Testis (tissue), 3 donors: ENCODE data around the gene STRAP. TPM values are rescaled to one million over a fixed set of nuclear protein-coding genes. Genes with fewer than 3 reads are reported as not detected.

Experiments used
- DNase-seq: peaks from one replicate; pipeline ENCODE4 v3.0.0-alpha.2; 2019
- H3K27ac ChIP-seq, 2 donors: fragments of 200-600 bp; sonication (generic); one replicate each; pipeline ENCODE4 v1.5.1; 2019
- H3K27me3 ChIP-seq: fragments of 200-600 bp; sonication (generic); one replicate; pipeline ENCODE4 v1.5.1; 2019
- H3K36me3 ChIP-seq: fragments of 200-600 bp; sonication (generic); one replicate; pipeline ENCODE4 v1.5.1; 2017; ENCODE audit warnings: low read depth; ENCODE audit errors: missing control alignments
- H3K4me1 ChIP-seq: fragments of 200-600 bp; sonication (generic); one replicate; pipeline ENCODE4 v1.5.1; 2019
- H3K4me3 ChIP-seq, 2 donors: fragments of 200-600 bp; sonication (generic); one replicate each; pipeline ENCODE4 v1.5.1; 2017 to 2019
- H3K9me3 ChIP-seq: fragments of 200-600 bp; sonication (generic); one replicate; pipeline ENCODE4 v1.5.1; 2017
- POLR2A ChIP-seq: fragments of 450-650 bp; IDR thresholded peaks from one replicate; pipeline ENCODE4 v1.6.1; 2017; ENCODE audit warnings: antibody characterized with exemption, mild to moderate bottlenecking, moderate library complexity
- WGBS, 2 donors: methylation state at CpG; one replicate each; pipeline ENCODE4 v1.1.5; 2018; 5-methylcytosine and 5-hydroxymethylcytosine counted together
- intact Hi-C: fragments of 100-400 bp; cut with DNase I; formaldehyde crosslinking; loops from one replicate; pipeline ENCODE4 v1.15.1; 2023; ENCODE audit warnings: low total_unique reads
- polyA plus RNA-seq: library from polyadenylated mRNA; stranded (reverse); fragments of 350-450 nt; fragmentation: Illumina TruSeq; extraction: RNeasy Lipid Tissue Mini Kit (QIAGEN cat#74804); gene quantifications from one replicate; pipeline ENCODE4 v1.2.3, GENCODE V29; 2014; ENCODE audit warnings: low read depth, low replicate concordance; ENCODE audit not compliant: insufficient read depth
- total RNA-seq, 2 donors: library from RNA; depleted of rRNA; stranded (reverse); fragments of >200 nt; gene quantifications; one replicate each; pipeline ENCODE4 v1.2.3, GENCODE V29; 2016
- TF ChIP-seq, protein P1 (sequence below), 3 experiments: fragments of 450-650 bp in 2 of 3; fragments of 200-600 bp in 1 of 3; sonication (generic) in 1 of 3; IDR thresholded peaks; one replicate each; pipeline ENCODE4 v1.5.1; 2016 to 2019; ENCODE audit warnings: antibody characterized with exemption in 3 of 3, mild to moderate bottlenecking in 2 of 3, moderate library complexity in 1 of 3

The STRAP gene
- total and polyA plus RNA-seq, 3 donors from 2014 or later, result 57.0 to 123 (median 76.6) TPM

GRCh38 chr12:15875863-15876262, 6.3 kb upstream of the STRAP start:
- 88% methylated on average over 1 of the region's 1 CpG; no CpG with 5 or more reads in 1 of the 2 donors for WGBS, 2 donors
- Histone ChIP-seq H3K36me3 (no peaks in the 10 kb centered on the region), H3K27ac (no peak overlapping the region), H3K4me1 (no peaks in the 10 kb centered on the region), H3K4me3 (no peak overlapping the region), H3K9me3 (no peaks in the 10 kb centered on the region), H3K27me3 (no peaks in the 10 kb centered on the region)
- TF ChIP-seq, protein P1, sequence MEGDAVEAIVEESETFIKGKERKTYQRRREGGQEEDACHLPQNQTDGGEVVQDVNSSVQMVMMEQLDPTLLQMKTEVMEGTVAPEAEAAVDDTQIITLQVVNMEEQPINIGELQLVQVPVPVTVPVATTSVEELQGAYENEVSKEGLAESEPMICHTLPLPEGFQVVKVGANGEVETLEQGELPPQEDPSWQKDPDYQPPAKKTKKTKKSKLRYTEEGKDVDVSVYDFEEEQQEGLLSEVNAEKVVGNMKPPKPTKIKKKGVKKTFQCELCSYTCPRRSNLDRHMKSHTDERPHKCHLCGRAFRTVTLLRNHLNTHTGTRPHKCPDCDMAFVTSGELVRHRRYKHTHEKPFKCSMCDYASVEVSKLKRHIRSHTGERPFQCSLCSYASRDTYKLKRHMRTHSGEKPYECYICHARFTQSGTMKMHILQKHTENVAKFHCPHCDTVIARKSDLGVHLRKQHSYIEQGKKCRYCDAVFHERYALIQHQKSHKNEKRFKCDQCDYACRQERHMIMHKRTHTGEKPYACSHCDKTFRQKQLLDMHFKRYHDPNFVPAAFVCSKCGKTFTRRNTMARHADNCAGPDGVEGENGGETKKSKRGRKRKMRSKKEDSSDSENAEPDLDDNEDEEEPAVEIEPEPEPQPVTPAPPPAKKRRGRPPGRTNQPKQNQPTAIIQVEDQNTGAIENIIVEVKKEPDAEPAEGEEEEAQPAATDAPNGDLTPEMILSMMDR (IDR thresholded peaks at IDR 0.05), result no peak
- no peak for TF ChIP-seq POLR2A
- no peak for DNase-seq
- intact Hi-C loops, result no loop called here

DNA sequence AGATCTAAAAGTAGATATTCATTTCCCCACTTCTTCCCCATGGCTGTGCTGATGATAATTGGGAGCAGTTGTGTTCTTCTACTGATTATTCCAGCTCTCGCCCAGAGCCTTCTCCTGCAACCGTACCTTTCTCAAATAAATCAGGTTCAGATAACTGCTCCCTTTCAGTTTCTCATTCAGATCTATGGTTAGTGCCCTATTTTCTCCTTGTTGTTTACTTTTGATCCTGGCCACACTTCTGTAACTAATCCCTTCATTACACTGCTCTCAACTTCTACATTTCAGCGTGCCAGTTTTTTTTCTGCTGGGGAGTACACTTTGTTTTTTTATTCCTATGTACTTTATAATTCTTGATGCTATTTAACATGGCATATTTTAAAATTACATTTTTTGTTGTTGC, 2.8 kb upstream of the STRAP start:
- intact Hi-C loops, result no loop called here
- no peak for DNase-seq
- Histone ChIP-seq H3K27me3 (no peaks in the 10 kb centered on the region), H3K9me3 (no peaks in the 10 kb centered on the region), H3K4me3 (no peak overlapping the region), H3K4me1 (peaks cover 2% of the 10 kb centered on the region), H3K36me3 (no peaks in the 10 kb centered on the region), H3K27ac (no peak overlapping the region)
- TF ChIP-seq, protein P1 (IDR thresholded peaks at IDR 0.05), result no peak
- 96 to 97% methylated on average over 3 of the region's 3 CpGs for WGBS, 2 donors

- H3K4me1 ChIP-seq, result peaks cover 5% of the 10 kb centered on the region
- intact Hi-C loops, result no loop called here
- WGBS, 2 donors, result 52 to 55% methylated on average over 3 of the region's 3 CpGs
- no peaks in the 10 kb centered on the region for H3K9me3 ChIP-seq
- H3K36me3 ChIP-seq, result no peaks in the 10 kb centered on the region
- no peaks in the 10 kb centered on the region for H3K27me3 ChIP-seq
- no peak for DNase-seq
- TF ChIP-seq POLR2A, result no peak
- TF ChIP-seq, protein P1 (IDR thresholded peaks at IDR 0.05), result no peak
- no peak overlapping the region for H3K4me3 ChIP-seq
- peak overlapping the region in 1 of 2 donors; percentile 96 for H3K27ac ChIP-seq
Measured at GRCh38 chr12:15880721-15881120, 1.5 kb upstream of the STRAP start.

DNA sequence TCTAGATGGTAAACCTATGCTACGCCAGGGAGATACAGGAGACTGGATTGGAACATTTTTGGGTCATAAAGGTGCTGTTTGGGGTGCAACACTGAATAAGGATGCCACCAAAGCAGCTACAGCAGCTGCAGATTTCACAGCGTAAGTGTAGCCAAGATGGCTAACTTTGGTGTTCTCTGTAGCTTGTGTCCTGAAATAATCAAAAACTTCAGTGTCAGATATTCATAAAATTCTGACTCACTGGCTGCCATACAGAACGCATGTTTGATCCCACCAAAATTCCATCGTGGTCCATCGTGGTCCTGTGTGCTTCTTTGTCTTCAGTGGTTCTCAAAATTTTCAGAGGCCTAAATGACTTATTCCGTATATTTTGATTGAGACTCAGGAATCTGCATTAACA, 1.3 kb downstream of the STRAP start:
- H3K36me3 ChIP-seq, result no peaks in the 10 kb centered on the region
- DNase-seq, result no peak
- WGBS, 2 donors, result 29 to 31% methylated on average over 6 of the region's 6 CpGs
- peak overlapping the region; percentile 93 to 96 for H3K27ac ChIP-seq
- intact Hi-C loops, result no loop called here
- no peaks in the 10 kb centered on the region for H3K9me3 ChIP-seq
- peaks cover 10% of the 10 kb centered on the region for H3K4me1 ChIP-seq
- no peak for TF ChIP-seq POLR2A
- TF ChIP-seq, protein P1 (IDR thresholded peaks at IDR 0.05), result no peak
- H3K4me3 ChIP-seq, result peak overlapping the region; percentile 87 to 95
- H3K27me3 ChIP-seq, result no peaks in the 10 kb centered on the region

DNA sequence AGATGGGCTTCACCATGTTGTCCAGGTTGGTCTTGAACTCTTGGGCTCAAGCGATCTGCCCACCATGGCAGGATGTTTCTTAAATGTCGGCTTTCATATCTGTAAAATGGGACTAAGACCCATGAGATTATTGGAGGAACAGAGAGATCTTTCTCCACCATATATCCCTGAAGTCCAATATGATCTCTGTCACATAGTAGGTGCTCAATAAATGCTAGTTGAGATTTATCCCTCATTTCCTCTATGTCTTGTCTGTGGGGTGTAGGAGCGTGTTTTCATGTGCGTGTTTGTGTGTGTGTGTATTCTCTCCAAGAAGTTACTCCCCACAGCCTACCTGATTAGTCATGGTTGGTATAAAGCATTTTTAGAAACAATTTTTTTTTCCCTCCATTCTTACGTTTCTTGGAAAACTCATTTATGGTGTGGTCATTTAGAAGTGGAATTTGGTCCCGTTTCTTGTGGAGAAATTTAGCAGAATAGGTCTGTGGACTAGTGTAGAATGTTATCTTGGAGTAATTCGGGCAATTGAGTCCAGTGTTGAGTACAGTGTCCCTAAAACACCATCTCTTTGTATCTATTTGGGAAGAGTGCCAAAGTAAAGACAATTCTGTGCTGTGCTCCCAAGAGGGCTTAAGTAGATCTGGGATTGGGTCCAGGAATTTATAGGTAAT, 4.3 kb downstream of the STRAP start:
- H3K4me1 ChIP-seq, result peaks cover 10% of the 10 kb centered on the region
- H3K9me3 ChIP-seq, result no peaks in the 10 kb centered on the region
- H3K27me3 ChIP-seq, result no peaks in the 10 kb centered on the region
- no peaks in the 10 kb centered on the region for H3K36me3 ChIP-seq
- no peak for DNase-seq
- H3K4me3 ChIP-seq, result no peak overlapping the region
- peak overlapping the region in 1 of 2 donors; percentile 22 for H3K27ac ChIP-seq
- 75 to 81% methylated on average over 7 of the region's 7 CpGs for WGBS, 2 donors
- intact Hi-C loops, result no loop called here
- TF ChIP-seq, protein P1 (IDR thresholded peaks at IDR 0.05), result no peak
- TF ChIP-seq POLR2A, result no peak
